22Rv1 (cell line): Measurements from ENCODE around the gene THPO.

Experiments
- ZFX ChIP-seq: fragments of 450-650 bp; IDR thresholded peaks from 2 replicates; pipeline ENCODE4 v1.6.1; 2017; ENCODE audit warnings: antibody characterized with exemption, borderline replicate concordance
- TF ChIP-seq, protein P1 (sequence below): fragments of 450-650 bp; IDR thresholded peaks from 2 replicates; pipeline ENCODE4 v1.5.1; 2017; ENCODE audit warnings: mild to moderate bottlenecking

DNA sequence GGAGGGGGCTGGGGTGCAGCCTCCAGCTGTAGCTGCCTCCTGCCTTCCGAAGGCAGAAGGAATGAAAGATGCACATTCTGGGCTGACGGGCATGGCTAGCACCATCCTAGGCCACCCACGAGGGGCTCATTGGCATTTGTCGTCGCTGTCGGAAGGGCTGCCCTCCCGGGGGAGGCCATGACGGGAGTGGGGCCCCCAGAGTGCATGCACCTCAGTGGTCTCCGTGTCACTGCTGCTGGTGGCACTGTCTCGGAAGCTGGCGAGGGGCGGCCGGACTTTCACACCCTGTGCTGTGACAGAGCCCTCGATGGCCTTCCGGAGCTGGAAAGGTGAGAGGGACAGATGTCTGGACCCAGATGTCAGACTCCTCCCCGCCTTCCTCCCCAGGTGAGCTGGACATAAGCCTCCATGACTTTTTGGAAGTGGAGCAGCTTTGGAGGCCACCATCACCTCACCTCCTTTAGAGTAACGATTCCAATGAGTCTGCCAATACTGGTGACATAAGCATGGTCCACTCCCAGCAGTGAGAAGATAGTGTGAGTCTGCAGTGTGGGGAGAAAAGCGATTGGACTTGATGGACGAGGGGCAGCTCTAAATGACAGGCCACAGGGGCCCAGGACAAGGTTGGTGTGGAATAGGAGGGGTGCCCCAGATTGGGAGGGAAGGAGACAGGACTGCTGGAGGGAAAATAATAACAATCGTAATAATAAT is 31.4 kb downstream of the THPO start:
- TF ChIP-seq, protein P1, sequence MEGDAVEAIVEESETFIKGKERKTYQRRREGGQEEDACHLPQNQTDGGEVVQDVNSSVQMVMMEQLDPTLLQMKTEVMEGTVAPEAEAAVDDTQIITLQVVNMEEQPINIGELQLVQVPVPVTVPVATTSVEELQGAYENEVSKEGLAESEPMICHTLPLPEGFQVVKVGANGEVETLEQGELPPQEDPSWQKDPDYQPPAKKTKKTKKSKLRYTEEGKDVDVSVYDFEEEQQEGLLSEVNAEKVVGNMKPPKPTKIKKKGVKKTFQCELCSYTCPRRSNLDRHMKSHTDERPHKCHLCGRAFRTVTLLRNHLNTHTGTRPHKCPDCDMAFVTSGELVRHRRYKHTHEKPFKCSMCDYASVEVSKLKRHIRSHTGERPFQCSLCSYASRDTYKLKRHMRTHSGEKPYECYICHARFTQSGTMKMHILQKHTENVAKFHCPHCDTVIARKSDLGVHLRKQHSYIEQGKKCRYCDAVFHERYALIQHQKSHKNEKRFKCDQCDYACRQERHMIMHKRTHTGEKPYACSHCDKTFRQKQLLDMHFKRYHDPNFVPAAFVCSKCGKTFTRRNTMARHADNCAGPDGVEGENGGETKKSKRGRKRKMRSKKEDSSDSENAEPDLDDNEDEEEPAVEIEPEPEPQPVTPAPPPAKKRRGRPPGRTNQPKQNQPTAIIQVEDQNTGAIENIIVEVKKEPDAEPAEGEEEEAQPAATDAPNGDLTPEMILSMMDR: no peak
- no peak for TF ChIP-seq ZFX
